Endothelial cell of umbilical vein (primary cell): Measurements from ENCODE around the gene GLRX. TPM values are rescaled to one million over a fixed set of nuclear protein-coding genes. Genes with fewer than 3 reads are reported as not detected.
A peak's percentile ranks its signal among the peaks of the same experiment; 100 is the strongest.

Experiments used
- BruUV-seq: library from RNA; stranded (reverse); fragments of 400-500 nt; replicated peaks from 2 replicates; lab custom pipeline; 2021; lab: Mats Ljungman, UMichigan
- CTCF ChIA-PET: fragments of 300-600, 350-600 bp; sonication (Branson Sonifier 250); formaldehyde crosslinking; loops from one replicate; lab custom pipeline; 2021; ENCODE audit warnings: antibody characterized with exemption, inconsistent platforms; lab: Charles Lee
- POLR2A ChIA-PET: fragments of 300-600, 350-600 bp; sonication (Branson Sonifier 250); formaldehyde crosslinking; loops from one replicate; lab custom pipeline; 2021; ENCODE audit warnings: antibody characterized with exemption, inconsistent platforms; lab: Charles Lee
- DNase-seq: peaks from one replicate; pipeline ENCODE4 v3.0.0-alpha.2; 2011; ENCODE audit warnings: low read depth, low spot score
- FAIRE-seq: peaks from 2 replicates; lab custom pipeline; 2011; peaks lifted over from hg19 to GRCh38; lab: Jason Lieb, UNC
- H2AFZ ChIP-seq: 2 replicates; pipeline ENCODE4 v1.6.0; 2012; ENCODE audit warnings: low read depth, low read length, control low read depth, inconsistent platforms
- H3K27ac ChIP-seq: 2 replicates; pipeline ENCODE4 v1.5.1; 2011; ENCODE audit warnings: low read depth, mild to moderate bottlenecking, control low read depth, low read length, moderate library complexity; ENCODE audit not compliant: insufficient read depth
- H3K27me3 ChIP-seq, 2 experiments: 2 replicates each; pipeline versions ENCODE4 v1.6.0 to v1.6.1; 2011; ENCODE audit warnings: low read length in 2 of 2, mixed read lengths in 1 of 2; ENCODE audit not compliant: control insufficient read depth in 2 of 2, insufficient read depth in 2 of 2
- H3K36me3 ChIP-seq, 2 experiments: 2 replicates in 1 of 2; 3 replicates in 1 of 2; pipeline ENCODE4 v1.5.1; 2011; ENCODE audit warnings: low read length in 2 of 2, mild to moderate bottlenecking in 1 of 2, moderate library complexity in 1 of 2; ENCODE audit not compliant: control insufficient read depth in 2 of 2, insufficient read depth in 2 of 2; ENCODE audit errors: extremely low read depth in 1 of 2
- H3K4me1 ChIP-seq: 3 replicates; pipeline ENCODE4 v1.5.1; 2011; ENCODE audit warnings: mild to moderate bottlenecking, low read length; ENCODE audit not compliant: control insufficient read depth, insufficient read depth; ENCODE audit errors: extremely low read depth
- H3K4me2 ChIP-seq: 2 replicates; pipeline ENCODE4 v1.6.1; 2011; ENCODE audit warnings: low read length, control low read depth, mixed read lengths; ENCODE audit not compliant: insufficient read depth
- H3K4me3 ChIP-seq, 3 experiments: fragments of 200-600 bp in 1 of 3; sonication (generic), shearing (Covaris generic) in 1 of 3; replicated peaks in 1 of 3; 2 replicates each; pipeline ENCODE4 v1.5.1; 2011 to 2016; ENCODE audit warnings: control low read depth in 3 of 3, low read length in 3 of 3, mild to moderate bottlenecking in 2 of 3, inconsistent platforms in 1 of 3, low read depth in 1 of 3, moderate library complexity in 1 of 3; ENCODE audit not compliant: insufficient read depth in 1 of 3
- H3K79me2 ChIP-seq: 2 replicates; pipeline ENCODE4 v1.6.0; 2012; ENCODE audit warnings: low read length, inconsistent platforms; ENCODE audit not compliant: control insufficient read depth, insufficient read depth
- H3K9ac ChIP-seq: replicated peaks from 2 replicates; pipeline ENCODE3; 2011; ENCODE audit warnings: low read length, control low read depth; ENCODE audit not compliant: insufficient read depth; ENCODE audit errors: extremely low read depth
- H3K9me1 ChIP-seq: replicated peaks from 3 replicates; pipeline ENCODE4 v1.6.0; 2011; ENCODE audit warnings: mild to moderate bottlenecking, low read length; ENCODE audit not compliant: control insufficient read depth, insufficient read depth; ENCODE audit errors: extremely low read depth
- H3K9me3 ChIP-seq: replicated peaks from 2 replicates; pipeline ENCODE4 v1.5.1; 2012; ENCODE audit warnings: low read length, inconsistent platforms; ENCODE audit not compliant: control insufficient read depth, insufficient read depth
- H4K20me1 ChIP-seq: replicated peaks from 2 replicates; pipeline ENCODE3; 2011; ENCODE audit warnings: mild to moderate bottlenecking, low read length; ENCODE audit not compliant: control insufficient read depth, insufficient read depth; ENCODE audit errors: extremely low read depth
- EZH2 ChIP-seq: IDR thresholded peaks from 2 replicates; pipeline ENCODE4 v1.6.1; 2012; ENCODE audit warnings: borderline replicate concordance, low read depth, mild to moderate bottlenecking, moderate library complexity, low read length, inconsistent platforms; ENCODE audit not compliant: severe bottlenecking
- FOS ChIP-seq: IDR thresholded peaks from 2 replicates; pipeline ENCODE4 v1.6.1; 2011; ENCODE audit warnings: mild to moderate bottlenecking, low read length, moderate library complexity, borderline replicate concordance; ENCODE audit not compliant: insufficient read depth
- GATA2 ChIP-seq: IDR thresholded peaks from 2 replicates; pipeline ENCODE4 v1.7.0; 2011; ENCODE audit warnings: low read depth, mild to moderate bottlenecking, moderate library complexity, mixed read lengths, low read length; ENCODE audit not compliant: insufficient read length, insufficient read depth
- JUN ChIP-seq: IDR thresholded peaks from 2 replicates; pipeline ENCODE4 v1.6.1; 2011; ENCODE audit warnings: borderline replicate concordance, low read depth; ENCODE audit not compliant: insufficient read length, insufficient read depth
- MYC ChIP-seq: IDR thresholded peaks from one replicate; pipeline ENCODE4 v1.6.1; 2011; ENCODE audit warnings: mild to moderate bottlenecking, low read depth, low read length
- POLR2A ChIP-seq: IDR thresholded peaks from 2 replicates; pipeline ENCODE4 v1.6.1; 2012; ENCODE audit warnings: low read depth, mild to moderate bottlenecking, control low read depth, low read length
- POLR2AphosphoS5 ChIP-seq: IDR thresholded peaks from 2 replicates; pipeline ENCODE4 v1.6.1; 2012; ENCODE audit warnings: low read depth, mild to moderate bottlenecking, control low read depth, low read length, moderate library complexity; ENCODE audit not compliant: insufficient read depth
- dilution Hi-C: fragments of 300-500 bp; cut with MboI; formaldehyde crosslinking; loops from one replicate; pipeline ENCODE4 v1.15.0; 2019; ENCODE audit warnings: low sequenced_read_pairs; ENCODE audit not compliant: extremely low pct_ligation_motif_present
- intact Hi-C: fragments of 100-400 bp; cut with micrococcal nuclease; formaldehyde crosslinking; loops from one replicate; pipeline ENCODE4 v1.10.0; 2022
- polyA plus RNA-seq, 4 experiments: library from polyadenylated mRNA; depleted of rRNA in 3 of 4; stranded (reverse) in 3 of 4; unstranded in 1 of 4; fragments of >200 nt; gene quantifications; 2 replicates each; pipeline versions ENCODE4 v1.2.1 to v1.2.3, GENCODE V29; 2011 to 2012; ENCODE audit warnings: missing spikeins in 1 of 4
- total RNA-seq: library from RNA; stranded (reverse); gene quantifications from 2 replicates; pipeline ENCODE4 v1.2.3, GENCODE V29; 2021
- TF ChIP-seq, protein P1 (sequence below): IDR thresholded peaks from 2 replicates; pipeline ENCODE4 v1.6.1; 2011; ENCODE audit not compliant: insufficient read depth, insufficient read length
- TF ChIP-seq, protein P2 (sequence below), 2 donors: IDR thresholded peaks; 1 replicate in 1 of 2; 2 replicates in 1 of 2; pipeline ENCODE4 v1.5.1; 2011; ENCODE audit warnings: low read length in 2 of 2, mild to moderate bottlenecking in 2 of 2, moderate library complexity in 2 of 2, control low read depth in 1 of 2, inconsistent platforms in 1 of 2, low read depth in 1 of 2; ENCODE audit not compliant: insufficient read depth in 1 of 2; ENCODE audit errors: extremely low read depth in 1 of 2

Gene GLRX
- total and polyA plus RNA-seq, 2 donors (not counting 3 experiments of a cell fraction or from before 2014, with no cell fraction given): 14.2 to 40.3 TPM

DNA sequence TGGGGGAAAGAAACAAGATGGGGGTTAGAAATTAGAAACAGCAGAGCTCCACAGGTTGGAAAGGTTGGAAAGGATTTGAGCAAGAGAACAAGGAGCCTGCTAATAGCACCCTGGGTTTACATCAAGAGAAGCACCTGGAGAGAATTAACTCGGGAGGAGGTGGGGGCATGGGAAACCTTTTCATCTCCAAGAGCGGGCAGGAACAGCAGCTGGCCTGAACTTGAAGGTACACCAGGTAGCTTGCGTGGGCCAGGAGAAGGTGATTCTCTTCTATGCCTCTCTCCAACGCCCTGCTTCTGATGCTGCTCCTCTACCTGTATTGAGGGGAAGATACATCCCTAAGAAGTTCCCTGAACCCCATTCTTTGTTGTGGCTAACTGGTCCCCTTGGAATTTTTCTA is 37.1 kb upstream of the GLRX start:
- peak overlapping the region; percentile 19 for H2AFZ ChIP-seq
- H3K79me2 ChIP-seq: no peaks in the 10 kb centered on the region
- H3K4me1 ChIP-seq: peaks cover 58% of the 10 kb centered on the region
- peak overlapping the region in 1 of 3 experiments; percentile 18 for H3K4me3 ChIP-seq
- no peak for FAIRE-seq
- peak overlapping the region; percentile 71 for H3K4me2 ChIP-seq
- dilution Hi-C loops: no loop called here
- no peak for DNase-seq
- no peaks in the 10 kb centered on the region for H4K20me1 ChIP-seq
- TF ChIP-seq, protein P1, sequence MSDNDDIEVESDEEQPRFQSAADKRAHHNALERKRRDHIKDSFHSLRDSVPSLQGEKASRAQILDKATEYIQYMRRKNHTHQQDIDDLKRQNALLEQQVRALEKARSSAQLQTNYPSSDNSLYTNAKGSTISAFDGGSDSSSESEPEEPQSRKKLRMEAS: no peak
- TF ChIP-seq MYC (no peak), GATA2 (no peak)
- H3K9me3 ChIP-seq: no peaks in the 10 kb centered on the region
- intact Hi-C loops: loop anchor here (1.0 to 10.0 kb wide), 8 partner anchors 33 to 742 kb away; partner anchors contain the start of gene GLRX
- H3K9ac ChIP-seq: peak overlapping the region; percentile 79
- H3K9me1 ChIP-seq: no peaks in the 10 kb centered on the region
- H3K36me3 ChIP-seq: no peaks in the 10 kb centered on the region
- ChIA-PET CTCF (interaction anchor here (0.8 to 6.9 kb wide), 12 partner anchors 9 to 486 kb away, joined by 3 to 73 read pairs (median 6); partner anchors contain the start of gene ELL2), POLR2A (no interaction called here)
- no TSS peak for BruUV-seq
- peak overlapping the region; percentile 98 for H3K27ac ChIP-seq
- H3K27me3 ChIP-seq: no peaks in the 10 kb centered on the region

DNA sequence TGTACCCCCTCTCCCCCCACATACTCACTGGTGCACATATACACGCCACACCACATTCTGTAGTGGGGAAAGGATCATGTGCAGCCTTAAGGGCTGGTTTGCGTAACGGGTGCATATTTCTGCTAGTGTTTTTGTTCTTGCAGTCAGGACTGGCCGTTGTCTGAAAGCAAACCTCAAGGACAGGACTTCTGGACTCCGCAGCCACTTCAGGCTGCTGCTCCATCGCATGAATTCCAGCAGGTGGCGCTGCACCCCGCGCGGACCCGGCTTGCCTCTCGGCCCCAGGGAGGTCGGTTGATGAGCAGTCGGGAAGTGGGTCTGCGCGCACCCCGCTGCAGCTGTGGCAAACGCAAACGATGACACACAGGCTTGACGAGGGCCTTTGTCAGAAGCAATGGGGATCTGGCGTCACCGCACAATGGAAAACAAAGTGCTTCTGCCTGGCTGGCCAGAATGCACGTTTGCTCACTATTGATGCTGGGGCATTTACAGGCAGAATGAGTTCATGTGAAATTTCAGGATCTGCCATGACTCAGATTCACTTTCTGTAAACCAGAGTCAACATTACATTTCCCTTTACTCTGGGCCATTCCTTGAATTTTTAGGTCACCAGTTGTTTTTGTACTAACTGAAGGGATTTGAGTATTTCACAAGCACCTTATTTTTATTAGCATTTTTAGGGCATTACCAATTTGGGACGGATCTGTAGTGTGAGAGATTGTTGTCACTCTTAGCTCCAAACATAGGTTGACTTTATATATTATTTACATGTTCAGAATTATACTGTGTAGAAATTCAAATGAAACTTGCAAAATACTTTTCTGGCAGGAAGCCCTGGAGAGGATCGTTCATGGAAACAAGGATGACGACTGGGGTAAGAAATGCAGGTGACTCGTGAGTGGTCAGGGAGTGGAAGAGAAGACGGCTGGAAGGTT is 36.4 kb upstream of the GLRX start:
- Histone ChIP-seq H3K9ac (peak overlapping the region; percentile 79), H2AFZ (peak overlapping the region; percentile 4), H3K4me1 (peaks cover 58% of the 10 kb centered on the region), H3K4me3 (peak overlapping the region in 2 of 3 experiments; percentile 1 to 18), H3K27ac (peak overlapping the region; percentile 98), H4K20me1 (no peaks in the 10 kb centered on the region), H3K9me1 (no peaks in the 10 kb centered on the region), H3K36me3 (no peaks in the 10 kb centered on the region), H3K79me2 (no peaks in the 10 kb centered on the region), H3K4me2 (peak overlapping the region; percentile 71), H3K9me3 (no peaks in the 10 kb centered on the region), H3K27me3 (no peaks in the 10 kb centered on the region)
- CTCF ChIA-PET: interaction anchor here (0.6 to 6.9 kb wide), 17 partner anchors 9 to 486 kb away, joined by 3 to 73 read pairs (median 3); partner anchors contain the start of gene ELL2
- POLR2A ChIA-PET: no interaction called here
- intact Hi-C loops: loop anchor here (1.0 to 10.0 kb wide), 5 partner anchors 34 to 742 kb away; no protein-coding TSS in a partner anchor
- BruUV-seq: TSS peak; percentile 65
- FAIRE-seq: peak; percentile 81
- DNase-seq: peak; percentile 99
- TF ChIP-seq POLR2AphosphoS5 (peak; percentile 86), JUN (peak; percentile 87), EZH2 (no peak), MYC (peak; percentile 15), GATA2 (no peak), FOS (peak; percentile 81), POLR2A (no peak)
- TF ChIP-seq, protein P2, sequence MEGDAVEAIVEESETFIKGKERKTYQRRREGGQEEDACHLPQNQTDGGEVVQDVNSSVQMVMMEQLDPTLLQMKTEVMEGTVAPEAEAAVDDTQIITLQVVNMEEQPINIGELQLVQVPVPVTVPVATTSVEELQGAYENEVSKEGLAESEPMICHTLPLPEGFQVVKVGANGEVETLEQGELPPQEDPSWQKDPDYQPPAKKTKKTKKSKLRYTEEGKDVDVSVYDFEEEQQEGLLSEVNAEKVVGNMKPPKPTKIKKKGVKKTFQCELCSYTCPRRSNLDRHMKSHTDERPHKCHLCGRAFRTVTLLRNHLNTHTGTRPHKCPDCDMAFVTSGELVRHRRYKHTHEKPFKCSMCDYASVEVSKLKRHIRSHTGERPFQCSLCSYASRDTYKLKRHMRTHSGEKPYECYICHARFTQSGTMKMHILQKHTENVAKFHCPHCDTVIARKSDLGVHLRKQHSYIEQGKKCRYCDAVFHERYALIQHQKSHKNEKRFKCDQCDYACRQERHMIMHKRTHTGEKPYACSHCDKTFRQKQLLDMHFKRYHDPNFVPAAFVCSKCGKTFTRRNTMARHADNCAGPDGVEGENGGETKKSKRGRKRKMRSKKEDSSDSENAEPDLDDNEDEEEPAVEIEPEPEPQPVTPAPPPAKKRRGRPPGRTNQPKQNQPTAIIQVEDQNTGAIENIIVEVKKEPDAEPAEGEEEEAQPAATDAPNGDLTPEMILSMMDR (IDR thresholded peaks at IDR 0.05; ENCODE audit: extremely low read depth in 1 of 2, insufficient read depth in 1 of 2, low read depth in 1 of 2, low read length in 2 of 2): peak; percentile 93 to 99
- TF ChIP-seq, protein P1: peak; percentile 42
- dilution Hi-C loops: no loop called here
